Occipital lobe (tissue), 2 donors: ENCODE data around the gene CYP4F11. TPM values are rescaled to one million over a fixed set of nuclear protein-coding genes. Genes with fewer than 3 reads are reported as not detected.
"Not testable (repeated sequence)": the region's sequence is repeated elsewhere in the genome, so short reads cannot be mapped to it uniquely, and the experiment has no call there.

Experiments
- DNase-seq: peaks from one replicate; lab custom pipeline; 2025; lab: John Stamatoyannopoulos, UW
- total RNA-seq: library from RNA; depleted of rRNA; stranded (reverse); fragments of >200 nt; gene quantifications from one replicate; pipeline ENCODE4 v1.2.3, GENCODE V29; 2014

Gene CYP4F11
- total RNA-seq, 1 donor from 2014 or later: 0.16 TPM

DNA sequence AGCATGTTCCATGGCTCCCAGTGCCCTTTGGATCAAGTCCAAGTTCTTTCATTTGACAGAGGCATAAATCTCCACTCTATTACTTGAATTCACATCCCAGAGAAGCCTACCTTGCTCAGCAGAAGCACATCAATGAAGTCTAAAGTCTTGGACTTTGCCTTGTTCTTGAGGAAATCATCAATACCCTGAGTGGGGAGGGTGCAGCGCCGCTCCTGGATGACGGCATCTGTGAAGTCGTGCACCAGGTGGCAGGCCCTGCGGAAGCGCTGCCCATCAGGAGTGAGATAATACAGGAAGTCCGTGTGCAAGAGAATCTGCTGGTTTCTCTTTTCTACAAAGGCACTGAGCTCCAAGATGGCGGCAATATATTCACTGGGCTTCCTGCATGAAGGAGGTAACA is 10.6 kb downstream of the CYP4F11 start:
- DNase-seq: no peak

DNA sequence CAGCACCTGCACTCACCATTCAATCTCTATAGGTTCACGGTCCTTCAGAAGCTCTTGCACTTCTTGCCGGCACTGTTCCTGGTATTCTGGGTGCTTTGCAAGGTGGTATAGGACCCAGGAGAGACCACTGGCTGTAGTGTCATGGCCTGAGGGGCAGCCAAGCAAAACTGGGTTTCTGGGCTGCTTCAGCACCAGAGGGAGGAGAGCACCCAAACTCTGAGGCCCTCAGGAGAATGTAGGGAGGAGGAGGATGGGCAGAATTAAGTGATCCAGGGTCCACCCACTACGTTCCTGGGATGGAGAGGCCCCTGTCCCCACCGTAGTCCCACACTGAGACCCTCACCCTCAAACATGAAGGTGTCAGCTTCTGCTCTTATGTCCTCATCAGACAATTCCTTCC is 12.3 kb downstream of the CYP4F11 start:
- DNase-seq: no peak

DNA sequence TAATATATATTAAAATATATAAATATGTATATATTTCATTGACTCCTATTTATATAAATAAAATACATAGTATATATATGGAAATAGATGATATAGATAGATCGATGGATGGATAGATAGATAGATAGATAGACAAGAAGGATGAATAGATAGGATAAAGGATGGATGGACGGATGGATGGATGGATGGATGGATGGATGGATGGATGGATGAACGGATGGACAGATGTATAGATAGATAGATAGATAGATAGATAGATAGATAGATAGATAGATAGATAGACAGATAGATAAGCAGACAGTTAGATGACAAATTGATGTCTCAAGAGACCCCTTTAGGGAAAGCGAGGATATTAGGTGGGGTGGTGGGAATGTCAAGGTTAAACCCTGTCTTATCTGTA is 15.1 kb downstream of the CYP4F11 start:
- no peak for DNase-seq

DNA sequence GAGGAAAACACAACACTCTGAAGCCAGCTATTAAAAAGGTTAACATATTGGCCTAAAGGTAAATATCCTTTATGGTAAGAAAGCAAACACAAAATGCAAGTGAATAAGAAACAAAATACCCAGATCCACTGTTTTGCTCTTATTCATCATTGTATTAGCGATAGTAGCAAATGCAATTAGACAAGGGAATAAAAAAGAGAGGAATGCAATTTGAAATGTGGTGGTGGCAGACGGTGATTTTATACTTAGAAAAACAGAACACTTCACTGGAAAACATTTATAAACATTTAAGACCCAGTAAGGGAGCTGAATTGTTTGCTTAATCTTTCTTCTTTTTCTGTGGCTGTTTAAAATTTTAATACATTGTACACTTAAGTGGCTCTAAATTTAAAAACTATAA is 19.2 kb downstream of the CYP4F11 start:
- DNase-seq: no peak

DNA sequence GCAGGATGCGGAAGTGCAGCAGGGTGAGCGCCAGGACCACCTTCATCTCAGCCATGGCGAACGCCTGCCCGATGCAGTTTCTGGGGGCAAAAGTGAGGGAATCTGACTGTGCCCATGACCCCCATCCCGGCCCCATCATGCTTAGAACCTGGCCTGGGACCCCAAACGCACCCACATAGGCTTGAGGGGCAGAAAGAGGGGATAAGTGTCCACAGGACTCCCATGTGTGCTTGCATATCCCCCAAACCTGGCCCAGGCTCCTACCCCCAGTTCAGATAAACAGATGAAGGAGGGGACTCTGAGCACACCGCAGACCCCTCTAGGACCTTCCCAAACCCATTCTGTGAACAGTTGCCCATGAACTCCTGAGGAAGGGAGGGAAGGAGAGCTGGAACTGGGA is 20.5 kb downstream of the CYP4F11 start:
- DNase-seq: no peak

DNA sequence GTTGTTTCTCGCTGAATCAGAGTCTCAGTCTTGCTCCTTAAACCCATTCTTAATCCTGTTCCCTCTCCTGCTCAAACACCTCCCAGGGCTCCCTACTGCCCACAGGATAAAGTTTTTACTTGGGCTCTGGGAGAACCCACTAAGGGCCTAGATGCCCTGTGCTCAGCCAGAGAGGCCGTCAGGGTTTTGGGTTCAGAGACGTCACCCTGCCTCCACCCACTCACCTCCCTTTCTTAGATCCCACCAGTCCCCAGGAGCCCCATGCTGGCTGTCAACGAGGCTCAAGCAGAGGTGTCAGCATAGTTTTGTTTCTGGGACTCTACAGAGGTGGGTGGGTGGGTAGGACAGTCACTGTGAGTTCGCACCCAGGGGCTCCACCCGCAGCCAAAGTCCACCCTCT is 20.9 kb downstream of the CYP4F11 start:
- no peak for DNase-seq

DNA sequence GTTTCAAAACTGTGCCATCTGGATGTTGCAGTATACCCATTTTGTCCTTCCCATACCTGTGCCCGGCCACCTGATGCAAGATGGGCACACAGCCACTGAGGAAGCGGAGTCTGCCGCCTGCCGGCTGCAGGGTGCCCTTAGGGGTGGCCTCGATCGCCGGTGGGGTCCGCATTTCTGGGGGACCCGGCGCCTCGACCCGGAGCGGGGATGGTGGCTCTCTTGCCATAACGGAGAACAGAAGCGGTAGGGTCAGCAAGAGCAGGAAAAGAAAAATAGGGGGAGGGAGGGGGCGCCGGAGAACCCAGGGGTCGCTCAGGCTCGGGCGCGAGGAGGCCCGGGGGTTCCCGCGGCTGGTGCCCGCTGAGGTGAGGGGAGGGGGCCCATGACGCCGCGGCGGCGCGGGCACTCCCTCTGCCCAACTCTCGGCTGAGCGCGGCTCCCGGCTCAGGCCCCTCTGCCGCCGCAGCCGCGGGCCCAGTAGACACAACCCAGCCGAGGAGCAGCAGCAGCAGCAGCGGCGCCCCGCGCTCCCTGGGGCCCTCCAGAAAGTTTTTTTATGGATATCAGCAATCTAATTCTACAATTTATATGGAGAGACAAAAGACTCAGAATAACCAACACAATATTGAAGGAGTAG is 22.6 kb downstream of the CYP4F11 start:
- DNase-seq: no peak

DNA sequence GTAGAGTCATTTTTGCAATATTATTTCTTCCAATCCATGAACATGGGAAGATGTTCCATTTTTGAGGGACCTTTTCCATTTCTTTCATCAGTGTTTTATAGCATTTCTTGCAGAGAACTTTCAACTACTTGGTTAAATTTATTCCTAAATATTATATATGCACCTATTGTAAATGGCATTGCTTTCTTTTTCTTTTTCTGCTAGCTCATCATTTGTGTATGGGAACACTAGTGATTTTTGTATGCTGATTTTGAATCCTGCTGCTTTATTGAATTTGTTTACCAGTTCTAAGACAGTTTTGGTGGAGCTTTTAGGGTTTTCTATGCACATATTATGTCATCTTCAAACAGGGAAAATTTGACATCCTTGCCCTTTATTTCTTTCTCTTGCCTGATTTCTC is 29.3 kb downstream of the CYP4F11 start:
- no peak for DNase-seq

DNA sequence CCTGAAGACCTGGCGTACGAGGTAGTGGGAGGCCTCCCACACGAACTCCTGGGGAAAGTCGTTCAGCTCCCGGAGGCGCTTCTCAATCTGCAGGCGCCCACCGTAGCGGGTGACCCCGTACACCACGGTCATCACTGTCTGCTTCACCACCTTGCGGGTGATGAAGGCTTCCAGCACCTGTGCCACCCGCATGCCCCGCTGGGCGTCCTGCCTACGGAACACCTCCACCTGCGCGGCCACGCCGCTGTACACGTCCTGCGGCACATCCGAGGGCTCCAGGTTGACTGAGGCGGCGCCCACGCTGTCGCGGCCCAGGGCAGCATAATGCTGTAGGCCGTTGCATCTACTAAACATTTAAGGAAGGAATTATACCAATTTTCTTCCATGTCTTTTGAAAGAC is 31.4 kb downstream of the CYP4F11 start:
- DNase-seq: not testable (repeated sequence)

DNA sequence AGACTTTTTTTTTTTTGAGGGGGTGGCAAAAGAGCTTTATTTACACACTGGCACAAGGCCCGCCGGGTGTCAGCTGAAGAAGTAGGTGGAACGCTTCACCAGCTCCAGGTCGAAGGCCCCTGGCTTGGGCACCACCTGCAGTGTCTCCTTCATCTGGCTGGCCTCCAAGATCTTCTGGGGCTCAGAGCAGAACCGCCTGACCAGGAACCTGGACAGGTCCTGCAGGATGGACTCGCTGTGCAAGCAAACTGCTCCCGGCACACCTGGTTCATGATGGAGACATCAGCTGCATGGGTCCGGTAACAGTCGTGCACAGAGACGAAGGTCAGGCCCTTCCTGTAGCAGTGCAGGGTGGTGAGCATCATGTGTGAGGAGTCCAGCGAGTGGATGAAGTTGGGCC is 32.1 kb downstream of the CYP4F11 start:
- DNase-seq: no peak

DNA sequence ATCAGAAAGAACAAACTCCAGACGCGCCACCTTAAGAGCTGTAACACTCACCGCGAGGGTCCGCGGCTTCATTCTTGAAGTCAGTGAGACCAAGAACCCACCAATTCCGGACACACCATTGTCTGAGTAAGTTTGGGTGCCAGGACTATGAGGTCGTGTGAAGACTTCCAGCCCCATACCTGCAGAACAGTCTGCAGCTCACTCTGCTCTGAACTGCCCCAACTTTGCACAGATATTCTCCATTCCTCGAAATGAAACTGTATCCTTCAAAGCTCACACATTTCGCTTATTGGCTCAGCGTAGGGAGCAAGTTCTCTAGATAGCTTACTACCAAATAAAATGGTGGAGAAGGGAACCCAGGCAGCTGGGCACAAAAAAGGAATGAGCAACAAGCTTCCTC is 33.8 kb downstream of the CYP4F11 start:
- no peak for DNase-seq

DNA sequence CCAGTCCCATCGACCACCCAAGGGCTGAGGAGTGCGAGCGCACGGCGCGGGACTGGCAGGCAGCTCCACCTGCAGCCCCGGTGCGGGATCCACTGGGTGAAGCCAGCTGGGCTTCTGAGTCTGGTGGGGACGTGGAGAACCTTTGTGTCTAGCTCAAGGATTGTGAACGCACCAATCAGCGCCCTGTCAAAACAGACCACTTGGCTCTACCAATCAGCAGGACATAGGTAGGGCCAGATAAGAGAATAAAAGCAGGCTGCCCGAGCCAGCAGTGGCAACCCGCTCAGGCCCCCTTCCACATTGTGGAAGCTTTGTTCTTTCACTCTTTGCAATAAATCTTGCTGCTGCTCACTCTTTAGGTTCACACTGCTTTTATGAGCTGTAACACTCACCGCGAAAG is 34.3 kb downstream of the CYP4F11 start:
- DNase-seq: not testable (repeated sequence)

DNA sequence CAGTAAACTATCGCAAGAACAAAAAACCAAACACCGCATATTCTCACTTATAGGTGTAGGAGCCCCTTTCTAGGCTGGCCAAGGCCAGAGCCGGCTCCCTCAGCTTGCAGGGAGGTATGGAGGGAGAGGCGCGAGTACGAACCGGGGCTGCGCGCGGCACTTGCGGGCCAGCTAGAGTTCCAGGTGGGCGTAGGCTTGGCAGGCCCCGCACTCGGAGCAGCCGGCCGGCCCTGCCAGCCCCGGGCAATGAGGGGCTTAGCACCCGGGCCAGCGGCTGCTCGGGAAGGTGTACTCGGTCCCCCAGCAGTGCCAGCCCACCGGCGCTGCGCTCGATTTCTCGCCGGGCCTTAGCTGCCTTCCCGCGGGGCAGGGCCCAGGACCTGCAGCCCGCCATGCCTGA is 34.8 kb downstream of the CYP4F11 start:
- not testable (repeated sequence) for DNase-seq

DNA sequence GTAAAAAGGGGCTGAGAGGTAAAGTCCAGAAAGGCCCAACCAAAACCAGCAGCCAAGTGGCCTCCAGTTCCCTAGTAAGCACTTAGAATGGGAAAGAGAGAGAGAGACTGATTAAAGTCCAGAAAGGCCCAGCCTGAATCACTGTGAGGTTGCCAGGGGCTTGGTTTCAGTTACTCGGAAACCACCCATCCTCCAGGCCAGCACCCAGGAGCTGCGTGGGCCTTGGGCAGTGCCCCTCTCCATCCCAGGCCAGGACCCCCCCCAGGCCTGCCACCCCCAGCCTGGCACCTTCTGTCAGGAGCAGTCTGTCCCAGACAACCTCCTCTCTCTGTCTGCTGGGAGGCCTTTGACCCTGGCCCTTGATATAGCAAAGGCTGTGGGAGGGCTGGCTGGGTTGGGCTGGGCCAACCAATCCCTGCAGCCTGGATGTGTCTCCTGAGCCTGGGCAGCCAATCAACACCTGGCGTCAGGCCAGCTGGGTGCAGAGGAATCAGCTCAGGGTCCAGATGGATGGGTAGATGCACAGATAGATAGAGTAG is 36.5 kb downstream of the CYP4F11 start, which contains the start of gene CYP4F2:
Gene CYP4F2 (minus strand): TSS at position 337 of the 539 bp plus-strand sequence. CDS start 463 bp downstream, outside the sequence.
- no peak for DNase-seq

DNA sequence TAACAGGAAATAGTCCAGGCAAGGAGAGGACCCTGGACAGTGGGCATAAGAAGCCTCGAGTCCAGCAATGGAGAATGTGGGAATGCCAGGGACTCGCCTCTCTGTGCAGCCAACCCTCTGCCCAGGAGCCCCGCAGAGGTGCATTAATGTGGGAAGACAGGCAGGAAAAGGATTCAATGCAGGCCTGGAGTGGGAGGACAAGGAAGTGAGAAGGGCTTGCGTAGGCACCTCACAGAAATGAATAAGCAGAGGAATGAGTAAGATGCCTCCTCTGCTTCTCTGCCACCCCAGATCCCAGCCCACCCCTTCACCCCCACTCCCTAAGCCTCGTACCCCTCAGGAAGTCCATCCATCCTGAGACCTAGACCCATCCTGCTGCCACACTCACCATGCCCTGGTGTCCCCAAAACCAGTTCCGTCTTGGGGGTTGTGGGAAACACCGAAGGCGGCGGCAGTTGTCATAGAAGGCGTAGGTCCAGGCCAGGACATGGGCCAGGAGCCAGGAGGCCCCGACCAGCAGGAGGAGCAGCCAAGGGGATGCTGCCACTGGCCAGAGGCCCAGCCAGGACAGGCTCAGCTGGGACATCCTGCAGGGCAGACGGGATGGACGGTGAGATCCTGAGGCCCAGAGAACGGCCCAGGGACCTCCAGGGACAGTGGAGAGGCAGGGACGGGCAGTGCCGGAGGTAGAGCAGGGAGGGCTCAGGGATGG is 37.1 kb downstream of the CYP4F11 start:
- no peak for DNase-seq

DNA sequence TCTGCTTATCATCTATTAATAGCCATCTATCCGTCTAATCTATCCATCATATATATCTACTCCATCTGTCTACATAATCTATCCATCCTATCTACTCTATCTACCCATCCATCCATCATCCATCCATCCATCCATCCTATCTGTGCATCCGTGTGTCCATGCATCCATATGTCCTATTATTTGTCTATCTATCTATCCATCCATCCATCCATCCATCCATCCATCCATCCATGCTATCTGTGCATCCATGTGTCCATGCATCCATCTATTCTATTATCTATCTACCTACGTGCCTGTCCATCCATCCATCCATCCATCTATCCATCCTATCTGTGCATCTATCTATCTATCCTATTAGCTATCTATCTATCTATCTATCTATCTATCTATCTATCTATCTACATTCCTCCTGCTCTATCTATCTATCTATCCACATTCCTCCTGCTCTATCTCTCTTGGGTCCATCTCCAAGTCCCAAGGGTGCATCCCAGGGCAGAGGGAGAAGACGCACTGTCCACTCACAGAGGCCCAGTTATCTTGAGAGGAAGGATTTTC is 38.4 kb downstream of the CYP4F11 start:
- DNase-seq: no peak

DNA sequence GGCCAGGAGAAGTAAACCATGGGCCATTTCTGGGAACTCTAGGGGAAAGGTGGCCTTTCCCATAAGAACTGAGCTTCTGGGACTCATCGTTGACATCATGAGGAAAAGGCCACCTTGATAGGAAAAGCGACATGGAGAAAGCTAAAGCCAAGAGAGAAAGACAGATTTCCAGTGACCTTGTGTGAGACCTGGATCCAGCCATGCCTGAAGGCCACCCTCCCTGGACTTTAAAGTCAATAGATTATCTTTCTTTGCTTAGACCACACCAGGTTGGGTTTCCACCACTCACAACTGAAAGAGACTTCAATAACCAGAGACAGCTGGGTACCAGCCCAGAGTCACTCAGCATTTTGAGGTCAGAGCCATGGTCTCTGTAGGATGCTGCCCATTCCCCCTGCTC is 40.0 kb downstream of the CYP4F11 start:
- DNase-seq: no peak

DNA sequence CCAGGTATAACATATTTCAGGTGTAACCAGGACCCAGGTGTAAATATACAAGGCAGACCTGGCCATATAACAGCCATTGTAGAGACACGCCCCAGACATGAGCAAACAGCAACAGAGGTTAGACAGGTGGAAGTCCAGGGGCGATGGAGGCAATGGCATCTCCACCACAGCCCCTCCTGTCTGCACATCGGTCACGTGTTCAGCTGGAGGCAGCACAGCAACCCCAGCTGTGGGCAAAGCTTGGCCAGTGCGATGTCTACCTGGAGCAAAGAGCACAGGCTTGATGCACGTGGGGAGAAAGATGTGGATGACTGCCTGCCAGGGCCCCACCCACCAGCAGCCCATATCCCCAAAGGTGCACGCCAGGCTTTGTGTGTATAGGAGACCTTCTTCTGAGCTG is 40.9 kb downstream of the CYP4F11 start:
- no peak for DNase-seq

DNA sequence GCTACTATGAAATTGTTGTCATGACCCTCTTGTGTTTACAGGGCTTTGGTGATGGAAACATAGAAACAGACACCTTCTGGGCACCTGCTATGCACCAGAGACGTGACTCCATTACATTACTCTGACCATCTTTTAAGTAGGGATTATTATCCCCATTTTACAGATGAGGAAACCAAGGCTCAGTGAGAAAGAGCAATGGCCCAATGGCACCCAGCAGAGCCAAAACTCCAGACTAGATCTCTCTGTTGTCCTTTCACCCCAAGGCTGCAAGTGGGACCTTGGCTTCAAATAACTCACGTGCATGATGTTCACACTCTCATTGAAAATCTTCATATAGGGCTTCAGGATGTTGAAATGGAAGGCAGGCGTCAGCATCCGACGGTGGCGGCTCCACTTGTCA is 42.3 kb downstream of the CYP4F11 start:
- DNase-seq: no peak

DNA sequence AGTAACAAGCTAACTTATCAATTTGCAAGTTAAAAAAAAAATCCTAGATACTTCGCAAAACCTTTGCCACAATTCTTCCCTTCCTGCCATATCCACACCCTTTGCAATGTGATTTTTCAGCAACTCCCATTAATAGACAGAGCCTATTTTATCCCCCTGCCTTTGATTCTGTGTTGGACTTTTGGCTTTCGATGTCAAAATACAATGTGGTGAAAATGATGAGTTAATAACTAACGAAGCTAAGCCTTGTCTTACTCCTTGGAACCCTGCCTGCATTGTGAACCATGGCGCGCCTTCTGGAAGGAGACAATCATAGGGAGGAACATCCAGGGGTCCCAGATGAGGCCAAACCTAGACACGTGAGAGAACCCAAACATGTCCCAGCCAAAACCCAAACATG is 42.9 kb downstream of the CYP4F11 start:
- no peak for DNase-seq

DNA sequence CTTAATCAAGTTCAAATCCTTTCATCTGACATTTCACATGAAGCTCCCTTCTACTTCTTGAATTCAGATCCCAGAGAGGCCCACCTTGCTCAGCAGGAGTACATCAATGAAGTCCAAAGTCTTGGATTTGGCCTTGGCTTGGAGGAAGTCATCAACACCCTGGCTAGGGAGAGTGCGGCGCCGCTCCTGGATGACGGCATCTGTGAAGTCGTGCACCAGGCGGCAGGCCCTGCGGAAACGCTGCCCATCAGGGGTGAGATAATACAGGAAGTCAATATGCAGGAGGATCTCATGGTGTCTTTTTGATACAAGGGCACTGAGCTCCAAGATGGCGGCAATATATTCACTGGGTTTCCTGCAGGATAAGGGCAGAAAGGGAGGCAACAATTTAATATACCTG is 45.0 kb downstream of the CYP4F11 start:
- DNase-seq: not testable (repeated sequence)

DNA sequence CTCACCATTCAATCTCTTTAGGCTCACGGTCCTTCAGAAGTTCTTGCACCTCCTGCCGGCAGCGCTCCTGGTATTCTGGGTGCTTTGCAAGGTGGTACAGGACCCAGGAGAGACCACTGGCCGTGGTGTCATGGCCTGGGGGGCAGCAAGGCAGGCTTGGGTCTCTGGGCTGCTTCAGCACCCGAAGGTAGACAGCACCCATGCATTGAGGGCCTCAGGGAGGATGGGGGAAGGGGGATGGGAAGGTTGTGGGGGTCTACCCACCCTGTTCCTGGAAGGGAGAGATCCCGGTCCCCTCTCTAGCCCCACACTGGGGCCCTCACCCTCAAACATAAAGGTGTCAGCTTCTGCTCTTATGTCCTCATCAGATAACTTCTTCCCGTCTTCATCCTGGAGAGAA is 48.4 kb downstream of the CYP4F11 start:
- DNase-seq: no peak

DNA sequence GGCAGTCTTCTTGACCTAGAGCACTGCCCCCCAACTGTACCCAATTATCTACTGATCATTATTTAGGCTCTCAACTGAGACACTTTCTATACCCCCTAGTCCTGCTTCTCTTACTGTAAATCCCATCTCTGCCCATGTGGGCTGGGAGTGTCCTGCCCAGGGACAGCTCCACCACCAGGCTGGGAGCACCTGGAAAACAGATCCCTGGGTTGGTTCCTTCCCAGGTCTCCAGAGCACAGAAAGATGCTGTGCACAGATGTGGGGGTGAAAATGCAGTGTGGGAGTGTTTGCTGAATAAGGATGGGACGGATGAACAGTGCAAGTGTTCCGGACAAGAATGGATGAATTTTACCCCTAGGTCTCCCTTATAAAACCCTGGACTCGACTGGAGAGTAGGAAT is 49.2 kb downstream of the CYP4F11 start:
- DNase-seq: no peak
